ENCODE measurements around the gene TUBA3D.
"Not testable (repeated sequence)": the region's sequence is repeated elsewhere in the genome, so short reads cannot be mapped to it uniquely, and the experiment has no call there.

The TUBA3D gene

GRCh38 chr2:131475831-131476230, at the start of gene TUBA3D:
TUBA3D (plus strand) TSS chr2:131476119; CDS start chr2:131476200, 81 bp downstream.
- no peak for DNase-seq

DNA sequence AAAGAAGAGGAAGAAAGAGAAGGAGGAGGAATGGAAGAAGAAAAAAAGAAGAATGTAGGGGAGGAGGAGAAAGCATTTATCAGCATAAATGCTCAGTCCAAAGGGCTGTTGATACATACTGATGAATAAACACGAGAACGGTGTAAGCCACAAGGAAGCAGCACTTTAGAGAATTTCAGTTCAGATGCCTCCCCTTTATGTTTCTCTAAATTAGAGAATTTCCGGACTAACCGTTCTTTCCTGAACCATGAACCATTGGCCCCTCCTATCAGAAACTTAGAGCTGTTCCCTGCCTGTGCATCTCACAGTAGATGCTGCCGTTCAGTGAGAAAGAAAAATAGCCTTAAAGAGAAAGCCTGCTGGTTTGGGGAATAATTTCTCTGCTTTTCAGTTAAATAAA, 49.2 kb upstream of the TUBA3D start:
- DNase-seq = peak; percentile 5

DNA sequence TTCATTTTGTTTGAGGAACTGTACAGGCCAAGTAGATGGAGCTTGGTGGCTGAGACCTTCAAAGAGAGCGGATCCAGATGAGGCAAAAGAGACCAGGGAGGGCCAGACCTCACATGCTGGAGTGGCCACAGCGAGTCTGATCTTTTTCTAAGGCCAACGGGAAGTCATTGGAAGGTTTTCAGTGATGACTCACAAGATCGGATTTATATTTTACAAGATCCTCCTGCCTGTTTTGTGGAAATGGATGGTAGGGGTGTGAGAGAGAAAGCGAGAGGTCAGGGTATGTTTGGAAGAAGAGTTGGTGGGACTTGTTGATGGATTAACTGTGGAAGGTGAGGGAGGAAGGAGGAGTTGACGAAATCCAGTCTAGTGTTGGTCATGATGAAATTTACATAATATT, 44.6 kb upstream of the TUBA3D start:
- DNase-seq = no peak

DNA sequence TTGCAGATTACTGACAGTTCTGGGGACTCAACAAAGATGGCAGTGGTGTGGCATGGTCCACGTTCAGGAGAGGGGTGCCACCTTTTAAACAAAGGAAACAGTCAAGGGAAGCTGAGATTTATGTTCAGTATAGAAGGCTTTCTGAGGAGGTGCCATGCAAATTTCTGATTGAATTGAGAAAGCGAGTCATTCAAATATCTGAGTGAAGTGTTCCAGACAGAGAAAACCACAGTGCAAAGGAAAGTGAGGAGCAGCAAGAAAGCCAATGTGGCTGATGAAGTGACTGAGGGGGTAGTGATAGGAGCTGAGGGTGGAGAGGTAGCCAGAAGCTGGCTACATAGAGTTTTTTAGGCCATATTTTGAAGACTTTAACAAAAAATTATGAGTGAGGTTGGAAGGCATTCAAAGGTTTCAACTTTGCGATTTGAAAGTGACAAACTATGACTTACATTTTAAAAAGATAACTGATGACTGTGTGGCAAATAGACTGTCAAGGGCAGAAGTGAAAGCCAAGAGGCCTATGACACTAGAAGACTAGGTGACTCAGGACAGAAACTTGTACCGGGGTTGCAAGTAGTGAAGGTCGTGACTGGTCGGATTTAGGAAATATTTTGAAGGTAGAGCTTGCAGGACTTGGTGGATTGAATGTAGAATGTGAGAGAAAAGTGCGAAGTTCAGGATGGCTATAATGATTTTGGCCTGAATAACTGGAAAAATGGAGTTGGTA, 35.0 kb upstream of the TUBA3D start:
- DNase-seq = not testable (repeated sequence)

GRCh38 chr2:131444736-131445514, 31.0 kb upstream of the TUBA3D start:
- DNase-seq = not testable (repeated sequence)

DNA sequence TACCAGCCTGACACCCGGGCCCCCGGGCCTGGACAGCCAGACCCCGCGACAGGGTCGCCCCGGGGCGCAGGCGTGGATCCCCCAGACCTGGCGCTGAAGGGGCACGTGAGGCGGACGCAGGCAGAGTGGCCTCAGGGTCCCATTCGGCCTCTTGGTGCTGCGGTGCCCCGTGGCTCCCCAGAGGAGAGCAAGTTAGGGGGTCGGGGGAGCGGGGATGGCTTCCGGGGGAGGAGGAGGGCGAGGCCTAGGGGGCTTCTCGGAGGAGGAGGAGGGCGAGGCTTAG, 30.5 kb upstream of the TUBA3D start:
- DNase-seq = not testable (repeated sequence)

DNA sequence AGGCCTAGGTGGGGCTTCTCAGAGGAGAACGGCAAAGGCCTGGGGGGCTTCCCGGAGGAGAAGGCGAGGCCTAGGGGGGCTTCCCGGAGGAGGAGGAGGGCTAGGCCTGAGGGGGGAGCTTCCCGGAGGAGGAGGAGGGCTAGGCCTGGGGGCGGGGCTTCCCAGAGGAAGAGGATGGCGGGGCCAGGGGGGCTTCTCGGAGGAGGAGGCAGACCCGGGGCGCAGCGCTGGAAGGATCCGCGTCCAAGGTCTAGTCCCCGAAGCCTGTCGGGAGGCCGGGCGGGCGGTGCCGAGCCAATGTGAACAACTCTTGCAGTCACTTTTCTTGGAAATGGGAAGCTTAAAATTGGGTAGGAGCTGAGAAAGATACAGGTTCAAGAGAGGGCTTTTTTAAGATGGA, 30.0 kb upstream of the TUBA3D start:
- no peak for DNase-seq

- DNase-seq = not testable (repeated sequence)
These were observed 27.9 kb upstream of the TUBA3D start for GRCh38 chr2:131447981-131448380.

GRCh38 chr2:131451265-131451949, 24.5 kb upstream of the TUBA3D start:
- DNase-seq = not testable (repeated sequence)

DNA sequence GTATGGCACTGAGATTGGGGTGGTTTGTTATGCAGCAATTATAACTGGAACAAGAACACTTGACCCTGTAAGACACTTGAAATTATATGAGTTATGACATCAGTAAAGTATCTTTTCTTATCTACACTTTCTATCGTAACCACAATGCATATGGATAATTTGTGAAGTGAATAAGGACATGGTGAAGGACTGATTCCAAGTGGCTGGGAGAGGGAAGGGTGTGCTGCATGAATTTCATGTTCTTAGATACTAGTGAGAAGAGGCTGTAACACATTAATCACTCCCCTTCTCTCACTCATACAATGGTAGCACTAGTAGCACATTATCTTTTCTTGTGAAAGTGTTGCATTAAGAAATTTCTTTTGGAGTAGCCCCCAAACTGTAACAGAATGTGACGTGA, 21.0 kb upstream of the TUBA3D start:
- not testable (repeated sequence) for DNase-seq

- not testable (repeated sequence) for DNase-seq
These were observed 8.2 kb upstream of the TUBA3D start for GRCh38 chr2:131467722-131468121.

GRCh38 chr2:131470944-131471343, 5.0 kb upstream of the TUBA3D start:
- DNase-seq = not testable (repeated sequence)

GRCh38 chr2:131471624-131472023, 4.3 kb upstream of the TUBA3D start:
- peak; percentile 74 for DNase-seq

- DNase-seq = not testable (repeated sequence)
These were observed 2.7 kb upstream of the TUBA3D start for GRCh38 chr2:131473266-131473665.

- not testable (repeated sequence) for DNase-seq
These were observed 444 bp downstream of the TUBA3D start for GRCh38 chr2:131476363-131476762.

- not testable (repeated sequence) for DNase-seq
These were observed 1.3 kb downstream of the TUBA3D start for GRCh38 chr2:131477227-131477626.

- DNase-seq = not testable (repeated sequence)
These were observed 2.3 kb downstream of the TUBA3D start for GRCh38 chr2:131478074-131478849.

DNA sequence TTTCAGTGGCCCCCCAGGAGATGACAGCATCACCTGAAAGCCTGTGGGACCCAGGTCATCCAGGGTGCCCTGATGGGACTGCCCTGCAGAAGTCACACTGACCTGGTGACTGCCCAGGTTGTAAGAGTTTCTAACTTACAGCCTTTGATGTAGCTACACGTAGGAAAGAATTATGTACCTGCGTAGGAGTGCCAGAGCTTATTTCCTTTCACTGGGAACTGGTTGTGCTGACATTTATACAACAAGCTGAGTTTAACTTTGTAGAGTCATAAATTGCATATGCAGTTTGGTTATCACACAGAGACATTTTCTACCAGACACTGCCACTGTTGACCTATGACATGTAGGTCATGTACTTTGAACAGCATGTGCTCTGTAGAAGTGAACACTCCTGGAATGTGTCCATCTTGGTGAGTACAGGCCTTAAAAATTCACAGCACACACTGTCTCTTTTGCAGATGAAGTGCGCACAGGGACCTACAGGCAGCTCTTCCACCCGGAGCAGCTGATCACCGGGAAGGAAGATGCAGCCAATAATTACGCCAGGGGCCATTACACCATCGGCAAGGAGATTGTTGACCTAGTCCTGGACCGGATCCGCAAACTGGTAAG, 3.0 kb downstream of the TUBA3D start:
- not testable (repeated sequence) for DNase-seq

DNA sequence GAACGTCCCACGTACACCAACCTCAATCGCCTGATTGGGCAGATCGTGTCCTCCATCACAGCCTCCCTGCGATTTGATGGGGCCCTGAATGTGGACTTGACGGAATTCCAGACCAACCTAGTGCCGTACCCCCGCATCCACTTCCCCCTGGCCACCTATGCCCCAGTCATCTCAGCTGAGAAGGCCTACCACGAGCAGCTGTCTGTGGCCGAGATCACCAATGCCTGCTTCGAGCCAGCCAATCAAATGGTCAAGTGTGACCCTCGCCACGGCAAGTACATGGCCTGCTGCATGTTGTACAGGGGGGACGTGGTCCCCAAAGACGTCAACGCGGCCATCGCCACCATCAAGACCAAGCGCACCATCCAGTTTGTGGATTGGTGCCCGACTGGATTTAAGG, 4.4 kb downstream of the TUBA3D start:
- DNase-seq = not testable (repeated sequence)

DNA sequence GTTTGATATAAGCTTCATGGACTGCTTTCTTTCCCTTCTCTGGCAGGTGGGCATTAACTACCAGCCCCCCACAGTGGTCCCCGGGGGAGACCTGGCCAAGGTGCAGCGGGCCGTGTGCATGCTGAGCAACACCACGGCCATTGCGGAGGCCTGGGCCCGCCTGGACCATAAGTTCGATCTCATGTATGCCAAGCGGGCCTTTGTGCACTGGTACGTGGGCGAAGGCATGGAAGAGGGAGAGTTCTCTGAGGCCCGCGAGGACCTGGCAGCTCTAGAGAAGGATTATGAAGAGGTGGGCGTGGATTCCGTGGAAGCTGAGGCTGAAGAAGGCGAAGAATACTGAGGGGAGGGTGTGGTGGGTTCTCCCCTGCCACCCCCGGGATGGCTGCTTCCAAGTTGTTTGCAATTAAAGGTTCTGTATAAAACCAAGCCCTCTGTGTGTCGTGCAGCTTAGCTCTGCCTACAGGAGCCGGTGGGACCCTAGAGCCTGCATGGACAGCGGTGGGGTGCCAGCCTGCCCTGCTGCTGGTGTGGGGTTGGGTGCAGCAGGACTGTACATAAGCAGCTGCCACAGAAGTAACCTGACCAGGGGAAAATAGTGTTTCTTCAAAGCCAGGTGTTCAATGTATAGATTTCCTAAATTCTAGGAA, 6.7 kb downstream of the TUBA3D start:
- not testable (repeated sequence) for DNase-seq

GRCh38 chr2:131483981-131484820, 8.3 kb downstream of the TUBA3D start:
- DNase-seq = not testable (repeated sequence)

Data from hematopoietic multipotent progenitor cell treated with erythropoietin and hydrocortisone succinate and interleukin-3 and kit ligand, for 4 days (in vitro differentiated cells).